Frontal cortex (tissue), 4 donors: ENCODE results near the gene EPS8L2. TPM values are rescaled to one million over a fixed set of nuclear protein-coding genes. Genes with fewer than 3 reads are reported as not detected.

ENCODE experiments used
- DNase-seq, 2 donors: peaks; one replicate each; pipeline ENCODE4 v3.0.0; 2012; ENCODE audit warnings: low spot score in 2 of 2
- FAIRE-seq: peaks from 2 replicates; lab custom pipeline; 2012; peaks lifted over from hg19 to GRCh38; lab: Jason Lieb, UNC
- total RNA-seq: library from RNA; depleted of rRNA; stranded (reverse); fragments of >200 nt; gene quantifications from one replicate; pipeline ENCODE4 v1.2.3, GENCODE V29; 2014
- donor health status: control.
- donor health status: control.
- donor health status: control.

EPS8L2 gene
- total RNA-seq, 1 donor from 2014 or later = 0.41 TPM

- FAIRE-seq = no peak
Observed at GRCh38 chr11:746289-747157, 40.5 kb downstream of the EPS8L2 start.

GRCh38 chr11:747158-748006 is 41.4 kb downstream of the EPS8L2 start, which contains the start of gene TALDO1:
TSS of gene TALDO1 (plus strand) at chr11:747464. CDS start at chr11:747482, 18 bp downstream.
- peak; percentile 96 for DNase-seq

More at GRCh38 chr11:746289-747157, 40.5 kb downstream of the EPS8L2 start:
- peak; percentile 36 to 56 for DNase-seq

GRCh38 chr11:748007-748359 is 42.0 kb downstream of the EPS8L2 start:
- DNase-seq = no peak
- no peak for FAIRE-seq

More at GRCh38 chr11:747158-748006, 41.4 kb downstream of the EPS8L2 start, which contains the start of gene TALDO1:
- no peak for FAIRE-seq

GRCh38 chr11:749731-750130 is 43.7 kb downstream of the EPS8L2 start:
- no peak for DNase-seq
- no peak for FAIRE-seq

GRCh38 chr11:760236-760635 is 54.2 kb downstream of the EPS8L2 start:
- no peak for DNase-seq
- FAIRE-seq = no peak

- DNase-seq = no peak
- no peak for FAIRE-seq
Observed at GRCh38 chr11:761526-762108, 55.6 kb downstream of the EPS8L2 start.

GRCh38 chr11:762421-763072 is 56.5 kb downstream of the EPS8L2 start:
- peak; percentile 73 to 75 for DNase-seq
- no peak for FAIRE-seq

GRCh38 chr11:763073-763463 is 57.0 kb downstream of the EPS8L2 start:
- DNase-seq = no peak
- no peak for FAIRE-seq

- no peak for DNase-seq
- no peak for FAIRE-seq
Observed at GRCh38 chr11:763549-764321, 57.7 kb downstream of the EPS8L2 start.

- no peak for FAIRE-seq
- no peak for DNase-seq
Observed at GRCh38 chr11:764322-765024, 58.4 kb downstream of the EPS8L2 start.

GRCh38 chr11:765025-765801 is 59.2 kb downstream of the EPS8L2 start:
- no peak for FAIRE-seq
- DNase-seq = peak; percentile 71 to 74

- DNase-seq = no peak
- FAIRE-seq = no peak
Observed at GRCh38 chr11:765802-766091, 59.7 kb downstream of the EPS8L2 start.

- FAIRE-seq = no peak
- no peak for DNase-seq
Observed at GRCh38 chr11:766106-766935, 60.3 kb downstream of the EPS8L2 start.

- no peak for FAIRE-seq
- no peak for DNase-seq
Observed at GRCh38 chr11:766936-767210, 60.8 kb downstream of the EPS8L2 start.

GRCh38 chr11:767238-767637 is 61.2 kb downstream of the EPS8L2 start:
- DNase-seq = no peak
- FAIRE-seq = no peak

GRCh38 chr11:769887-770641 is 64.0 kb downstream of the EPS8L2 start:
- no peak for DNase-seq
- no peak for FAIRE-seq
